ENCODE measurements around the gene PAPPA2. TPM values are rescaled to one million over a fixed set of nuclear protein-coding genes. Genes with fewer than 3 reads are reported as not detected.

The PAPPA2 gene
- total and polyA plus RNA-seq, 2 donors (not counting 1 experiment from before 2014, with no cell fraction given), result 0.24 to 4.1 TPM

DNA sequence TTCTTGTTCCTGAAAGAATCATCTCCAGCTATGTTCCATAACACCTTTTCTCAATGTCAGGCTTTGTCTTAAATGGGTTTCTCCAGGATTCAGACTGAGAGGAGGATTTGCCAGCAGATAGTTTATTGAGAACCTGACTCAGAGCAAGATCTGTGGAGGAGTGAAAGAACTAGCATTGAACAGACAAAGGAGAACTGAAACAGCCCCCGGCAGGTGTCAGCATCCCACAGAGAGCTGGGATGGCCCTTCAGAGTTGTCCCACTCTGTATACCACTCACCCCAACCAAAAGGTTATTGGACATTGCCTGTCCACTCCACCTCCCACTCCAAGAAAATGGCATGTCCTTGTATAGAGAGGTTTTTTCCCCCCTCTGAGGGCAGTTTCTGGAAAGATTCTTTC lies 270.7 kb downstream of the PAPPA2 start:
- no peaks in the 10 kb centered on the region for H4K20me1 ChIP-seq (ENCODE audit: control insufficient read depth, extremely low read depth, insufficient read depth, low read length)
- H3K4me3 ChIP-seq (replicated peaks in 1 of 4; ENCODE audit: control extremely low read depth in 1 of 4, insufficient read depth in 1 of 4, low read depth in 3 of 4, low read length in 4 of 4), result no peak overlapping the region
- H3K27me3 ChIP-seq (ENCODE audit: control insufficient read depth, insufficient read depth, low read length), result no peaks in the 10 kb centered on the region
- no peaks in the 10 kb centered on the region for H3K4me1 ChIP-seq (ENCODE audit: control insufficient read depth, extremely low read depth, insufficient read depth, low read length)
- TF ChIP-seq EZH2 (IDR thresholded peaks at IDR 0.05; ENCODE audit: low read length, missing control alignments), result no peak
- TF ChIP-seq, protein P1, sequence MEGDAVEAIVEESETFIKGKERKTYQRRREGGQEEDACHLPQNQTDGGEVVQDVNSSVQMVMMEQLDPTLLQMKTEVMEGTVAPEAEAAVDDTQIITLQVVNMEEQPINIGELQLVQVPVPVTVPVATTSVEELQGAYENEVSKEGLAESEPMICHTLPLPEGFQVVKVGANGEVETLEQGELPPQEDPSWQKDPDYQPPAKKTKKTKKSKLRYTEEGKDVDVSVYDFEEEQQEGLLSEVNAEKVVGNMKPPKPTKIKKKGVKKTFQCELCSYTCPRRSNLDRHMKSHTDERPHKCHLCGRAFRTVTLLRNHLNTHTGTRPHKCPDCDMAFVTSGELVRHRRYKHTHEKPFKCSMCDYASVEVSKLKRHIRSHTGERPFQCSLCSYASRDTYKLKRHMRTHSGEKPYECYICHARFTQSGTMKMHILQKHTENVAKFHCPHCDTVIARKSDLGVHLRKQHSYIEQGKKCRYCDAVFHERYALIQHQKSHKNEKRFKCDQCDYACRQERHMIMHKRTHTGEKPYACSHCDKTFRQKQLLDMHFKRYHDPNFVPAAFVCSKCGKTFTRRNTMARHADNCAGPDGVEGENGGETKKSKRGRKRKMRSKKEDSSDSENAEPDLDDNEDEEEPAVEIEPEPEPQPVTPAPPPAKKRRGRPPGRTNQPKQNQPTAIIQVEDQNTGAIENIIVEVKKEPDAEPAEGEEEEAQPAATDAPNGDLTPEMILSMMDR (conservative IDR thresholded peaks at IDR 0.05 in 1 of 2, IDR thresholded peaks at IDR 0.05 in 1 of 2; ENCODE audit: low read depth in 1 of 2, low read length in 2 of 2), result no peak
- no peak overlapping the region for H3K27ac ChIP-seq (ENCODE audit: insufficient read depth, low read length)
- H3K4me2 ChIP-seq (ENCODE audit: extremely low read depth, insufficient read depth, low read length), result no peak overlapping the region
- H3K79me2 ChIP-seq (ENCODE audit: control insufficient read depth, insufficient read depth, low read length), result no peaks in the 10 kb centered on the region
- no peak for DNase-seq (ENCODE audit: low read depth in 2 of 2)
- no peak overlapping the region for H3K9ac ChIP-seq (ENCODE audit: insufficient read depth, low read length)
- no peak overlapping the region for H2AFZ ChIP-seq (ENCODE audit: low read length)
- no peaks in the 10 kb centered on the region for H3K36me3 ChIP-seq (ENCODE audit: control insufficient read depth, insufficient read depth, low read length)
- H3K9me3 ChIP-seq (ENCODE audit: control insufficient read depth, insufficient read depth, low read depth, low read length), result no peaks in the 10 kb centered on the region

DNA sequence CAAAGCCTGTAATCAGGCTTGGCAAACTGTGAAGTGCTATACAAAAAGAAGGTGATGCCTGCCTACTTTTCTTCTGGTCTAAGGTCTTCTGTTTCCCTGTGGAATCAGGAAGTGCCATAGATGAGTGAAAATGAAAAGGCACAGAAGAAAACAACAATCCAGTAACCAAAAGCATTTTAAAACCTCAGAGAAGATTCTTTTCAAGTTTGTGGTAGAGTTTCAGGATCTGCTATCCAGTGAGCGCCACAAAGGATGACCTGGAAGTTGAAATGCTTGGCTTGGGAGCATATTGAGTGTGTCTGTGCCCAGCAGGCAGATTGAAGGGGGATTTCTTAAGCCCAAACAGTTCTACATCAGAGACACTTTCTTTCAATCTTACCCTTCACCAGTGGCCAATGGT lies 272.2 kb downstream of the PAPPA2 start:
- no peak overlapping the region for H2AFZ ChIP-seq (ENCODE audit: low read length)
- no peak for DNase-seq (ENCODE audit: low read depth in 2 of 2)
- H3K27me3 ChIP-seq (ENCODE audit: control insufficient read depth, insufficient read depth, low read length), result no peaks in the 10 kb centered on the region
- TF ChIP-seq, protein P1 (conservative IDR thresholded peaks at IDR 0.05 in 1 of 2, IDR thresholded peaks at IDR 0.05 in 1 of 2; ENCODE audit: low read depth in 1 of 2, low read length in 2 of 2), result no peak
- TF ChIP-seq EZH2 (IDR thresholded peaks at IDR 0.05; ENCODE audit: low read length, missing control alignments), result no peak
- H4K20me1 ChIP-seq (ENCODE audit: control insufficient read depth, extremely low read depth, insufficient read depth, low read length), result no peaks in the 10 kb centered on the region
- no peaks in the 10 kb centered on the region for H3K4me1 ChIP-seq (ENCODE audit: control insufficient read depth, extremely low read depth, insufficient read depth, low read length)
- H3K9ac ChIP-seq (ENCODE audit: insufficient read depth, low read length), result no peak overlapping the region
- no peaks in the 10 kb centered on the region for H3K9me3 ChIP-seq (ENCODE audit: control insufficient read depth, insufficient read depth, low read depth, low read length)
- H3K27ac ChIP-seq (ENCODE audit: insufficient read depth, low read length), result no peak overlapping the region
- H3K4me2 ChIP-seq (ENCODE audit: extremely low read depth, insufficient read depth, low read length), result no peak overlapping the region
- H3K36me3 ChIP-seq (ENCODE audit: control insufficient read depth, insufficient read depth, low read length), result no peaks in the 10 kb centered on the region
- H3K4me3 ChIP-seq (replicated peaks in 1 of 4; ENCODE audit: control extremely low read depth in 1 of 4, insufficient read depth in 1 of 4, low read depth in 3 of 4, low read length in 4 of 4), result no peak overlapping the region
- H3K79me2 ChIP-seq (ENCODE audit: control insufficient read depth, insufficient read depth, low read length), result no peaks in the 10 kb centered on the region

DNA sequence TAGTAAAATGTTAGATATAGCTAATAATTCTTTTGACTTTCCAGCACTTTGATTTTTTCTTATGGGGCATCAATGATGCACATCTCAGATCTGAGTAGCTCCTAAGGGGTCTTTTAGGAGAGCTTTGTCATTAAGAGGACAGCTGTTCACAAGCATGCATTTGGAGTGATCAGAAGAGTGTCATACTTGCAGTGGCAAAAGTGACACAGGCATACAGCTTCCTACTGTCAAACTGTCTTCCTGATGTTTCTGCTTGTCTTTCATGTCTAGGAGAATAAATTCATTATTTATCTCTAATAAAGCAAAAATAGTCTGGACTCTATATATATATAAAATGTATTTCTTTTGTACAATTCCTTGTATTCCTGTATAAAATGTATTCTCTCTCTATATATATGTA lies 273.0 kb downstream of the PAPPA2 start:
- TF ChIP-seq EZH2 (IDR thresholded peaks at IDR 0.05; ENCODE audit: low read length, missing control alignments), result no peak
- Histone ChIP-seq H3K27ac (ENCODE audit: insufficient read depth, low read length) (no peak overlapping the region), H3K4me1 (ENCODE audit: control insufficient read depth, extremely low read depth, insufficient read depth, low read length) (no peaks in the 10 kb centered on the region), H3K9me3 (ENCODE audit: control insufficient read depth, insufficient read depth, low read depth, low read length) (no peaks in the 10 kb centered on the region), H3K4me3 (replicated peaks in 1 of 4; ENCODE audit: control extremely low read depth in 1 of 4, insufficient read depth in 1 of 4, low read depth in 3 of 4, low read length in 4 of 4) (no peak overlapping the region), H4K20me1 (ENCODE audit: control insufficient read depth, extremely low read depth, insufficient read depth, low read length) (no peaks in the 10 kb centered on the region), H3K9ac (ENCODE audit: insufficient read depth, low read length) (no peak overlapping the region), H3K27me3 (ENCODE audit: control insufficient read depth, insufficient read depth, low read length) (no peaks in the 10 kb centered on the region), H3K79me2 (ENCODE audit: control insufficient read depth, insufficient read depth, low read length) (no peaks in the 10 kb centered on the region), H3K4me2 (ENCODE audit: extremely low read depth, insufficient read depth, low read length) (no peak overlapping the region), H3K36me3 (ENCODE audit: control insufficient read depth, insufficient read depth, low read length) (no peaks in the 10 kb centered on the region), H2AFZ (ENCODE audit: low read length) (no peak overlapping the region)
- DNase-seq (ENCODE audit: low read depth in 2 of 2), result no peak

All from fibroblast of lung (primary cell).